Upper lobe of left lung (tissue), 6 donors: ENCODE results near the gene DSP. TPM values are rescaled to one million over a fixed set of nuclear protein-coding genes. Genes with fewer than 3 reads are reported as not detected.

Source experiments
- ATAC-seq, 2 donors: fragments of 200-7000 bp; cut with Tn5 transposase; one replicate each; pipeline ENCODE4 v1.9.1; 2022; ENCODE audit warnings: mild to moderate bottlenecking in 2 of 2, moderate library complexity in 2 of 2; ENCODE audit not compliant: low FRiP score in 2 of 2
- DNase-seq, 2 donors: peaks; one replicate each; pipeline ENCODE4 v3.0.0-alpha.2; 2019 to 2020
- H3K27ac ChIP-seq, 4 donors: fragments of 200-600 bp; sonication (generic); one replicate each; pipeline ENCODE4 v1.5.1; 2016 to 2019
- H3K27me3 ChIP-seq, 4 donors: fragments of 200-600 bp; sonication (generic); one replicate each; pipeline ENCODE4 v1.5.1; 2017 to 2019
- H3K36me3 ChIP-seq, 4 donors: fragments of 200-600 bp; sonication (generic); one replicate each; pipeline ENCODE4 v1.5.1; 2016 to 2019
- H3K4me1 ChIP-seq, 4 donors: fragments of 200-600 bp; sonication (generic); one replicate each; pipeline ENCODE4 v1.5.1; 2018 to 2019
- H3K4me3 ChIP-seq, 4 donors: fragments of 200-600 bp; sonication (generic); one replicate each; pipeline ENCODE4 v1.5.1; 2017 to 2019; ENCODE audit warnings: mild to moderate bottlenecking in 2 of 4, moderate library complexity in 1 of 4
- H3K9me3 ChIP-seq, 4 donors: fragments of 200-600 bp; sonication (generic); one replicate each; pipeline ENCODE4 v1.5.1; 2018 to 2019
- EP300 ChIP-seq, 4 donors: sonication (generic); formaldehyde crosslinking; IDR thresholded peaks; one replicate each; pipeline ENCODE4 v1.5.1; 2017; ENCODE audit warnings: antibody characterized with exemption in 4 of 4, control low read depth in 2 of 4
- POLR2A ChIP-seq, 4 donors: fragments of 450-650 bp; IDR thresholded peaks; one replicate each; pipeline ENCODE4 v1.5.1; 2016 to 2017; ENCODE audit warnings: antibody characterized with exemption in 4 of 4, mild to moderate bottlenecking in 2 of 4
- POLR2AphosphoS5 ChIP-seq, 2 donors: sonication (generic); formaldehyde crosslinking; IDR thresholded peaks; one replicate each; pipeline ENCODE4 v1.5.1; 2017; ENCODE audit warnings: antibody characterized with exemption in 2 of 2
- WGBS, 2 donors: methylation state at CpG; one replicate each; pipeline ENCODE4 v1.1.5; 2017 to 2018; 5-methylcytosine and 5-hydroxymethylcytosine counted together
- total RNA-seq, 6 donors: library from RNA; depleted of rRNA in 4 of 6; stranded (reverse); fragments of >200 nt in 4 of 6; gene quantifications; one replicate each; pipeline versions ENCODE4 v1.1.0 to v1.2.1, GENCODE V29; 2016 to 2021
- TF ChIP-seq, protein P1 (sequence below), 6 experiments: fragments of 450-650 bp in 4 of 6; fragments of 200-600 bp in 2 of 6; sonication (generic) in 2 of 6; IDR thresholded peaks; one replicate each; pipeline ENCODE4 v1.5.1; 2016 to 2019; ENCODE audit warnings: antibody characterized with exemption in 6 of 6
- donor health status: DM: no; HTN: no; CAD: no; lungs with moderate emphysema.
- donor health status: DM: no; HTN: yes; CAD: no; lungs with severe emphysema.

DSP gene
- total RNA-seq, 6 donors from 2014 or later, result 6.3 to 88.2 (median 29.0) TPM

DNA sequence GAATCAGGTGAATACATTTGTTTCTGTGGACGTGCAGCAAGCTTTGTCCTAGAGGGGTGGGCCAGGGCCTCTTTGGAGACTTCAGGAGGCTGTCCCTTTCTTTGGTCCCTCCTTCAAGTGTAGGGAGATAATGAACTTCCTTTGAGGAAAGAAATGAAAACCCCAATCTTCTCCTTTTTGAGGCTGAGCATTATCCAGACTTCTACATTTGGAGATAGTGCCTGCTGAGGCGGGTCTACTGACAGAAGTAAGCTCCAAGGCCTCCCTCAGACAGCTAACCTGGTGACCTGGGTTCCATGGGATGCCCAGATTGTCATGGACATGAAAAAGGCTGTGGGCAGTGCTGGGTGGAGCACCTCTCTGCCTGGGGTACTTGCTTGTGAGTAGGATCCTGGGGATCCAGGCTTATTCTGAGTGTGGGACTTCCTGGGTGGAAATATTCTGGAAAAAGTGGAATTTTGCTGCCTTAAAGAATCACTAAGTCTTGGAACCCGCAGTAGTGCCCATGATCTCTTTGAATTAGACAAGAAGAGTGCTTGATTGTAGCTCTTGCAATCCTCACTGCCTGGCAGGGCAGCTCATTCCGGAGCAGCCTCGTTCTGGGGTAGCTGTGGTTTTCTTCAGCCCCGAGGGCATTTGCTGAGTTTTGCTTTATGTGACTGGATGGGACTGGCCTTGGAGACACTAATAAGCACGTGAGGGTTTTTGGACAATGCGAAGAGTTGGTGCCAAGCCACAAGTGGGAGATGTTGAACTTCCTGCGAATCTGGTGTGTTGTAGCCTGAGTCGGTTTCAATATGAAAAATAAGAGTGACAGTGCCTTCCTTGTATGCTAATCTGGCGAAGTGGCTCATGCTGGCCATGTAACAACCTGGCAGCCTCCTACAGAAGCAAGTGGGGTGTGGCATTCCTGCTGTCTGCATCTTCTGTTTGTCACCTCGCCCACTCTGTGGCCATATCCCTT is 76.6 kb downstream of the DSP start:
- H3K27ac ChIP-seq, result peak overlapping the region in 3 of 4 donors; percentile 5 to 64 (median 48)
- TF ChIP-seq POLR2A (IDR thresholded peaks at IDR 0.05) (no peak), EP300 (IDR thresholded peaks at IDR 0.05) (peak in 1 of 4 donors; percentile 32), POLR2AphosphoS5 (IDR thresholded peaks at IDR 0.05) (peak in 1 of 2 donors; percentile 34)
- TF ChIP-seq, protein P1, sequence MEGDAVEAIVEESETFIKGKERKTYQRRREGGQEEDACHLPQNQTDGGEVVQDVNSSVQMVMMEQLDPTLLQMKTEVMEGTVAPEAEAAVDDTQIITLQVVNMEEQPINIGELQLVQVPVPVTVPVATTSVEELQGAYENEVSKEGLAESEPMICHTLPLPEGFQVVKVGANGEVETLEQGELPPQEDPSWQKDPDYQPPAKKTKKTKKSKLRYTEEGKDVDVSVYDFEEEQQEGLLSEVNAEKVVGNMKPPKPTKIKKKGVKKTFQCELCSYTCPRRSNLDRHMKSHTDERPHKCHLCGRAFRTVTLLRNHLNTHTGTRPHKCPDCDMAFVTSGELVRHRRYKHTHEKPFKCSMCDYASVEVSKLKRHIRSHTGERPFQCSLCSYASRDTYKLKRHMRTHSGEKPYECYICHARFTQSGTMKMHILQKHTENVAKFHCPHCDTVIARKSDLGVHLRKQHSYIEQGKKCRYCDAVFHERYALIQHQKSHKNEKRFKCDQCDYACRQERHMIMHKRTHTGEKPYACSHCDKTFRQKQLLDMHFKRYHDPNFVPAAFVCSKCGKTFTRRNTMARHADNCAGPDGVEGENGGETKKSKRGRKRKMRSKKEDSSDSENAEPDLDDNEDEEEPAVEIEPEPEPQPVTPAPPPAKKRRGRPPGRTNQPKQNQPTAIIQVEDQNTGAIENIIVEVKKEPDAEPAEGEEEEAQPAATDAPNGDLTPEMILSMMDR (IDR thresholded peaks at IDR 0.05), result no peak
- no peak overlapping the region for H3K4me3 ChIP-seq
- 30 to 55% methylated on average over 8 to 12 of the region's 12 CpGs for WGBS, 2 donors
- no peaks in the 10 kb centered on the region for H3K9me3 ChIP-seq
- peaks cover 0 to 2% (median under 1%) of the 10 kb centered on the region in 4 donors for H3K36me3 ChIP-seq
- DNase-seq (peak in 1 of 2 donors; percentile 68), ATAC-seq (peak; percentile 38 to 82)
- peaks cover 0 to 23% (median 3%) of the 10 kb centered on the region in 4 donors for H3K4me1 ChIP-seq
- no peaks in the 10 kb centered on the region for H3K27me3 ChIP-seq

DNA sequence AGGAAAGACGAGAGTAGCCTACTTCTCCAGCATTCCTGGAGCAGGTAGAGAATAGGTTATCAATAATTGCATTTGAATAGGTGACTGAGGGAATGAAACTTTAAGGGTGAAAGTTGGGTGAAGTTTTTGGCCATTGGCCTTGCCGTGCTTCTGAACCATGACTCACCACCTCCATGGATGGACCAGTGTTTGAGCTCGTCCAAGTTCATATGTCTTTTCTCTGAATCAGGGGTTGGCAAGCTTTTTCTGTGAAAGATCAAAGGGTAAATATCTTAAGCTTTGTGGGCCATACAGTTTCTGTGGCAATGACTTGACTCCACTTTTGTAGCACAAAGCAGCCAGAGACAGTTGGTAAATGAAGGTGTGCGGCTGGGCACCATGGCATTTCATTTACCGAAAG is 80.3 kb downstream of the DSP start:
- Histone ChIP-seq H3K9me3 (no peaks in the 10 kb centered on the region), H3K27ac (no peak overlapping the region), H3K4me3 (no peak overlapping the region), H3K36me3 (no peaks in the 10 kb centered on the region), H3K27me3 (no peaks in the 10 kb centered on the region), H3K4me1 (peaks cover 0 to 13% (median 2%) of the 10 kb centered on the region in 4 donors)
- WGBS, 2 donors, result 94 to 95% methylated on average over 5 of the region's 5 CpGs
- DNase-seq (no peak), ATAC-seq (no peak)
- TF ChIP-seq POLR2AphosphoS5 (IDR thresholded peaks at IDR 0.05), result no peak
- no peak for TF ChIP-seq POLR2A (IDR thresholded peaks at IDR 0.05)

DNA sequence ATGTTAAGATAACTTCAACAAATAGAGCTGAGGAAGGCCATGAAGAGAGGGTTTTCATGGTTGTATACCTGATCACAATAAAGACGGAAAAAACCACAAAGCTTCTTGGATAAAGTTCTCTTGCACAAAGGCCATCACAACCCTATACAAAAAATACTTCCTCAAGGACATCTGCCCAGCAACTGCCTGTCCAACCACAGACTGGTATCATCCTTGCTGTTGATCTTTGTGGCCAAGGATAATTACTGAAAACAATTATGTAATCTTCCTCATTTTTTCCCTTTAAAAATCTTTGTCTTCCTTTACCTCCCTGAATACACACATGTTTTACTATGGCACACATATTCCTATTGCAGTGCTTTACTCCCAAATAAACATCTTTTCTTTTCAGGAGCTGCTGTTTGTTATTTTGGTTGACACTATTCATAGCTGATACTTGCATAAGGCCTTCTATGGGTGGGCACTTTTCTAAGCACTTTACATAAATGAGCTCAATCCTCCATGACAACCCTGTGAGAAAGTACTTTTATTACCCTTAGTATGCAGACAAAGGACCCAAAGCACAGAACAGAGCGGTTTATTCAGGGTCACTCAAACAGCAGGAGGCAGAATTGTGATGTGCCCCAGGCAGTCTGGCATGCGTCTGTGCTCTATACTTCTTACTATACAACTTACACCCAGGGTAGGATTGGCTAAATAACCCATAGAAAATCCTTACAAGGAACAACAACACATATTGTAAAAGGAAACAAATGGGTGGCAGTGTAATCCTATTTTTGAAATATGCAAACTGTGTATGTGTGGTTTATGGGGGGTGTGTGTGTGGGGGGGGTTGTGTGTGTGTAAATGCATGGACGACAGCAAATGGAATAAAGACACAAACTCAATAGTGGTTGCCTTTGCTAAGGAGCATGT is 83.6 kb downstream of the DSP start:
- Histone ChIP-seq H3K4me3 (no peak overlapping the region), H3K4me1 (no peaks in the 10 kb centered on the region), H3K27ac (no peak overlapping the region), H3K27me3 (no peaks in the 10 kb centered on the region), H3K9me3 (no peaks in the 10 kb centered on the region), H3K36me3 (no peaks in the 10 kb centered on the region)
- DNase-seq (no peak), ATAC-seq (no peak)
- WGBS, 2 donors, result 75 to 76% methylated on average over 4 of the region's 4 CpGs
- TF ChIP-seq POLR2AphosphoS5 (IDR thresholded peaks at IDR 0.05) (no peak), POLR2A (IDR thresholded peaks at IDR 0.05) (no peak), EP300 (IDR thresholded peaks at IDR 0.05) (no peak)
- TF ChIP-seq, protein P1 (IDR thresholded peaks at IDR 0.05), result no peak

- TF ChIP-seq, protein P1 (IDR thresholded peaks at IDR 0.05), result no peak
- no peak for TF ChIP-seq POLR2AphosphoS5 (IDR thresholded peaks at IDR 0.05)
- TF ChIP-seq POLR2A (IDR thresholded peaks at IDR 0.05), result no peak
- TF ChIP-seq EP300 (IDR thresholded peaks at IDR 0.05), result no peak
- no peaks in the 10 kb centered on the region for H3K27me3 ChIP-seq
- 75 to 87% methylated on average over 2 of the region's 2 CpGs for WGBS, 2 donors
- H3K27ac ChIP-seq, result no peak overlapping the region
- no peak for ATAC-seq
- H3K36me3 ChIP-seq, result no peaks in the 10 kb centered on the region
- no peaks in the 10 kb centered on the region for H3K9me3 ChIP-seq
- no peaks in the 10 kb centered on the region for H3K4me1 ChIP-seq
- no peak for DNase-seq
- no peak overlapping the region for H3K4me3 ChIP-seq
Observed at GRCh38 chr6:7628479-7628878, 87.0 kb downstream of the DSP start.

DNA sequence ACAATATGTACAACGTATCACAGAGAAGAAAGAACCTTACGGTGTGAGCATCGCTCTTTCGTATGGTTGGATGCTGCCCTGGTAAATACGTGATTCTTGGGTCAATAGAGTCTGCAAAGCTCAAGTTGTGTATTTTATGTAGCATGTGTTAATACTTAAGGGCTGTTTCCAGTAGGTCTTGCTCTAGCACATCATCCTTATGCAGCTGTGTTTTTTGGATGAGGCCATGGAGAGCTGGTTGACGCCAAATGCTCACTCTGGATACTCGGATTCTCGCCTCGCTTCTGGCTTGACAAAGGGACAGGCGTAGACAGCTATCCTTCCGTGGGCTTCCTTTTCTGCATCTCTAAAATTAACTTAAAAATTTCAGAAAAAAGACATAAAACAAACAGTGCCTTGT is 87.4 kb downstream of the DSP start:
- WGBS, 2 donors, result 91 to 92% methylated on average over 11 of the region's 11 CpGs
- DNase-seq (no peak), ATAC-seq (no peak)
- H3K4me1 ChIP-seq, result no peaks in the 10 kb centered on the region
- TF ChIP-seq, protein P1 (IDR thresholded peaks at IDR 0.05), result no peak
- TF ChIP-seq POLR2AphosphoS5 (IDR thresholded peaks at IDR 0.05) (no peak), EP300 (IDR thresholded peaks at IDR 0.05) (no peak), POLR2A (IDR thresholded peaks at IDR 0.05) (no peak)
- no peak overlapping the region for H3K4me3 ChIP-seq
- no peaks in the 10 kb centered on the region for H3K27me3 ChIP-seq
- H3K9me3 ChIP-seq, result no peaks in the 10 kb centered on the region
- H3K36me3 ChIP-seq, result no peaks in the 10 kb centered on the region
- H3K27ac ChIP-seq, result no peak overlapping the region
